ENCODE results near the gene PIP5K1C. TPM values are rescaled to one million over a fixed set of nuclear protein-coding genes. Genes with fewer than 3 reads are reported as not detected.

Gene PIP5K1C
- total RNA-seq, 1 donor from 2014 or later = 65.8 TPM

DNA sequence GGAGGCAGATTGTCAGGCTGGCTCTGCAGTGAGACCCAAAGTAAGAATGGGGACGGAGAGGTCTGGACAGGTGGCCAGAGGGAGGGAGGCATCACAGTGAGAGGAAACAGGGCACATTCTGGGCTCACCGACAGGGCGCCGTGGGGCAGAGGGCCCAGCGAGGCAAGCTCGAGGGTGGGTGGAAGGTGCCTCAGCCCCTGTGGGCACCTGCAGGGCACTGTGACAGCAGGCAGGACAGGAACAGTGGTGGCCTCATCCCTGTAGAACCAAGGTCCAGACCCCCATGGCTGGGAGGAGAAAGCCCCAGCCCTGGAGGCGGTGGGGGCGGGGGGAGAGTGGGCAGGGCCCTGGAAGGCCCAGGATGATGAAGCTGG is 27.7 kb downstream of the PIP5K1C start:
- Mint-ChIP-seq H3K36me3 (ENCODE audit: low read depth, unreplicated experiment) (no peaks in the 10 kb centered on the region), H3K4me3 (ENCODE audit: unreplicated experiment) (no peak overlapping the region), H3K27ac (ENCODE audit: unreplicated experiment) (no peak overlapping the region), H3K4me1 (ENCODE audit: unreplicated experiment) (peaks cover 2% of the 10 kb centered on the region), H3K9me3 (ENCODE audit: unreplicated experiment) (no peaks in the 10 kb centered on the region), H3K27me3 (ENCODE audit: unreplicated experiment) (peaks cover 8% of the 10 kb centered on the region)
- TF ChIP-seq, protein P1, sequence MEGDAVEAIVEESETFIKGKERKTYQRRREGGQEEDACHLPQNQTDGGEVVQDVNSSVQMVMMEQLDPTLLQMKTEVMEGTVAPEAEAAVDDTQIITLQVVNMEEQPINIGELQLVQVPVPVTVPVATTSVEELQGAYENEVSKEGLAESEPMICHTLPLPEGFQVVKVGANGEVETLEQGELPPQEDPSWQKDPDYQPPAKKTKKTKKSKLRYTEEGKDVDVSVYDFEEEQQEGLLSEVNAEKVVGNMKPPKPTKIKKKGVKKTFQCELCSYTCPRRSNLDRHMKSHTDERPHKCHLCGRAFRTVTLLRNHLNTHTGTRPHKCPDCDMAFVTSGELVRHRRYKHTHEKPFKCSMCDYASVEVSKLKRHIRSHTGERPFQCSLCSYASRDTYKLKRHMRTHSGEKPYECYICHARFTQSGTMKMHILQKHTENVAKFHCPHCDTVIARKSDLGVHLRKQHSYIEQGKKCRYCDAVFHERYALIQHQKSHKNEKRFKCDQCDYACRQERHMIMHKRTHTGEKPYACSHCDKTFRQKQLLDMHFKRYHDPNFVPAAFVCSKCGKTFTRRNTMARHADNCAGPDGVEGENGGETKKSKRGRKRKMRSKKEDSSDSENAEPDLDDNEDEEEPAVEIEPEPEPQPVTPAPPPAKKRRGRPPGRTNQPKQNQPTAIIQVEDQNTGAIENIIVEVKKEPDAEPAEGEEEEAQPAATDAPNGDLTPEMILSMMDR (IDR thresholded peaks at IDR 0.05; ENCODE audit: unreplicated experiment) = no peak
- DNase-seq (ENCODE audit: low spot score) = no peak

DNA sequence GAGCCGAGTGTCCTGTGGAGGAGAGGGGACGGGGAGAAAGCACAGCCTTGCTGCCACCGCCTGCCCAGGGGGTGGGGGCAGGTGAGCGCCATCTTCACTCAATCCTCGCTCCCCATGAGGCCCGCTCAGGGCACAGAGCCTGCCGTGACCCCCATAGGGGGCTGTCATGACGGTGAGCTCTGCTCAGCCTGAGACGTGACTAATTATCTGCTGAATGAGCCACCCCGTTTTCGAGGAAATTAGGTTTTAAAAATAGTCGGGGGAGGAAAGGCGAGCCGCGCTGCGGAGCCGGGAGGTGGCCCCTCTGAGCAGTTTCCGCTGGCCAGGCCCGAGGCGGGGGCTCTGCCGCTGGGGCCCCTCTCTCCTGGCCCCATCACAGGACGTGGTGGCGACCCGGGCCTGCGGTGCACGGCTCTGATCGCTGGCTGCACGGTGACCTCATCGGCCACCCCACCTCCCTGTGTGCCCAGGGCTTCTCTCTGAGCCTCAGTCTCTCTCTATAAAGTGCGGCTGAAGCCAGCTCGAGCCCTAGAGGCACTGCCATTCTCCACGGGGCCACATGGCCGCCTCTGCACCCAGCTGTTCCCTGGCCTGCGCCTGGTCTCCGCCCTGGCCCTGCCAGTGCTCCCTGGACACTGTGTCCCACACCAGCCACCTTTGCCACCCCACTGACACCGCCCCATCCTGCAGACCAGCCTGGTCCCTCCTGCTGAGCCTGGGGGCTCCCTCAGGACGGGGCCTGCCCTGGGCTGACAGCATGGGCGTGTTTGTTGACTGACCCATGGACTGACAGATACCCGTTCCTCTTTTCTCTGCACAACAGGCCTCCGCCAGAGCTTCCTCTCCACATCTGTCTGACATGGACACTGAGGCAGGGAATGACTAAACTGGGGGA is 28.3 kb downstream of the PIP5K1C start:
- H3K4me1 Mint-ChIP-seq (ENCODE audit: unreplicated experiment) = peaks cover 2% of the 10 kb centered on the region
- no peak overlapping the region for H3K27ac Mint-ChIP-seq (ENCODE audit: unreplicated experiment)
- TF ChIP-seq, protein P1 (IDR thresholded peaks at IDR 0.05; ENCODE audit: unreplicated experiment) = no peak
- peaks cover 6% of the 10 kb centered on the region for H3K27me3 Mint-ChIP-seq (ENCODE audit: unreplicated experiment)
- no peaks in the 10 kb centered on the region for H3K36me3 Mint-ChIP-seq (ENCODE audit: low read depth, unreplicated experiment)
- no peak for DNase-seq (ENCODE audit: low spot score)
- no peak overlapping the region for H3K4me3 Mint-ChIP-seq (ENCODE audit: unreplicated experiment)
- H3K9me3 Mint-ChIP-seq (ENCODE audit: unreplicated experiment) = no peaks in the 10 kb centered on the region

DNA sequence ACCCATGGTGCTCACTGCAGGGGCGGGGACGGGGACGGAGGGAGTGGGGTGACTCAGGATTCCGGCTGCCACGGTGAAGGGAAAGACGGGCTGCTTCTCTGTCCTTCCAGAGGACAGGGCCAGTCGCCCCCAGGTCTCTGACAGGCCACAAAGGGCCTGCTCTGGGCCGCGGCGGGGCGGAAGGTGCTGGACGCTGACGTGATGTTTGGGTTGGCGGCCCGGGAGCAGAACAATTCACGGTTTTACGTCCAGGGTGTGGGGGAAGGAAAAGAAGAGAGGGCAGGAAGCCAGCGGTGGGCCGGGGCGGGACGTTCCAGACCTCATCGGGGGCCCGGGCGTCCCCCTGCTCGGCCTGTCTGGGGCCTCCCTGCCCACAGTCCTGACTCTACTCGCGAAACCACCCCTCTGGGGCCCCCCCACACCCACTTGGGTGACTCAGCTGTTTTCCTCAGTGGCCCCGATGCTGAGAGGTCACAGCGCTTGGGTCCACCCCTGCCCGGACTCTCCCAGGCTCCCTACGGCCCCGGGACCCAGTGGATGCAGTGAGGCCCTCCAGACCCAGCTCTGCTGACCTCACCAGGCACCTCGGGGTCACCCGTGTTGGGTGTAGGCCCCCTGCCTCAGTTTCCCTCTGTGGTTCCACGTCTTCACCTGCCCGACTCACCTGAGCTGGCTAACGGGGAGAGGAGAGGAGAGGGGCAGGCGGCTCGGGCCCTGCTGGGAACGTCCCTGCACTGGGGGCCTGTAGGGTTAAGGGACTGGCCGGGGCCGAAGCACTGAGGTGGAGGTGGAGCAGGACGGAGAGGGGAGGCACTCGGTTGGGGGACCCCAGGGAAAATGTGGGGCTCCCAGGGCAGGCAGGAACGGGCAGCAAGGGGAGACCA is 29.2 kb downstream of the PIP5K1C start:
- no peak overlapping the region for H3K4me3 Mint-ChIP-seq (ENCODE audit: unreplicated experiment)
- H3K27me3 Mint-ChIP-seq (ENCODE audit: unreplicated experiment) = peaks cover 10% of the 10 kb centered on the region
- peaks cover 2% of the 10 kb centered on the region for H3K4me1 Mint-ChIP-seq (ENCODE audit: unreplicated experiment)
- no peak for DNase-seq (ENCODE audit: low spot score)
- H3K36me3 Mint-ChIP-seq (ENCODE audit: low read depth, unreplicated experiment) = no peaks in the 10 kb centered on the region
- TF ChIP-seq, protein P1 (IDR thresholded peaks at IDR 0.05; ENCODE audit: unreplicated experiment) = no peak
- no peaks in the 10 kb centered on the region for H3K9me3 Mint-ChIP-seq (ENCODE audit: unreplicated experiment)
- H3K27ac Mint-ChIP-seq (ENCODE audit: unreplicated experiment) = no peak overlapping the region

DNA sequence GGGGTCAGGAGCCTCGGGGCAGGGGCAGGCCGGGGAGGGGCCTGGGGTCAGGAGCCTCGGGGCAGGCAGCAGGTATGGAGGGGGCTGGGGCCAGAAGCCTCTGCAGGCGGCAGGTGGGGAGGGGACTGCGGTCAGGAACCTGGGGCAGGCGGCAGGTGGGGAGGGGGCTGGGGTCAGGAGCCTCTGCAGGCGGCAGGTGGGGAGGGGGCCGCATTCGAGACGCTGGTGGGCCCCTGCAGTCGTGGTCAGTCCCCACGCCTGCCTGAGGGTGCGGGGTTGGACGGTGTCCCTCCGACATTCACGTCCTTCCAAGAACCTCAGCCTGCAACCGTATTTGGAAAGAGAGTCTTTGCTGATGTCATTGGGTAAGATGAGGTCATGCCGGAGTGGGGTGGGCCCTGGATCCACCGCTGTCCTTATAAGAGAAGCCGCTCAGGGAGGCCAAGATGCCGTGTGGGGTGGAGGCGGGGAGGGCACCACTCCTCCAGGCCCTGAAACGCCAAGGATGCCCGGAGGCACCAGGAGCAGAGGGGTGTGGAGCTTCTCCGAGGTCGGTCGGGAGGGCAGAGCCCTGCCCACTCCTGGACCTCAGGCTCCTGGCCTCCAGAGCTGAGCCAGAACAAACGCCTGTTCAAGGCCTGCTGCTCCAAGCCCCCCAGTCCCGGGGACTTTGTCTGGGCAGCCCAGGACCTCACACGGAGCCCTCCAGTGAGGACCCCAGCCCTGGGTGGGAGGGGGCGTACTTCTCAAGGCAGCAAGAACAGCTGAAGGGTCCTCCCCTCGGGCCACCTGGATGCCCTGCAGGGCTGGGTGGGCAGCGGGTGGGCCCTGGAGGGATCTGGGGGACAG is 30.1 kb downstream of the PIP5K1C start:
- H3K4me1 Mint-ChIP-seq (ENCODE audit: unreplicated experiment) = peaks cover 2% of the 10 kb centered on the region
- peak overlapping the region; percentile 61 for H3K27ac Mint-ChIP-seq (ENCODE audit: unreplicated experiment)
- H3K36me3 Mint-ChIP-seq (ENCODE audit: low read depth, unreplicated experiment) = no peaks in the 10 kb centered on the region
- TF ChIP-seq, protein P1 (IDR thresholded peaks at IDR 0.05; ENCODE audit: unreplicated experiment) = no peak
- H3K27me3 Mint-ChIP-seq (ENCODE audit: unreplicated experiment) = peaks cover 10% of the 10 kb centered on the region
- no peak for DNase-seq (ENCODE audit: low spot score)
- no peaks in the 10 kb centered on the region for H3K9me3 Mint-ChIP-seq (ENCODE audit: unreplicated experiment)
- H3K4me3 Mint-ChIP-seq (ENCODE audit: unreplicated experiment) = no peak overlapping the region
